Neural cell (in vitro differentiated cells): ENCODE measurements around the gene CHCHD10. TPM values are rescaled to one million over a fixed set of nuclear protein-coding genes. Genes with fewer than 3 reads are reported as not detected.

Experiments used
- H2AFZ ChIP-seq: fragments of 200-600, 300-800 bp; sonication (generic), shearing (Covaris generic); 2 replicates; pipeline ENCODE4 v1.6.0; 2014; ENCODE audit warnings: low read depth, mild to moderate bottlenecking, antibody characterized with exemption, low read length, moderate library complexity
- H3F3A ChIP-seq: fragments of 200-600 bp; shearing (Covaris generic); 2 replicates; pipeline ENCODE4 v1.6.1; 2016; ENCODE audit warnings: mild to moderate bottlenecking, moderate library complexity, mixed read lengths, antibody characterized with exemption, low read length; ENCODE audit not compliant: insufficient read depth, poor library complexity, severe bottlenecking
- H3K27ac ChIP-seq: fragments of 200-600, 300-800 bp; sonication (generic), shearing (Covaris generic); 2 replicates; pipeline ENCODE4 v1.5.1; 2014; ENCODE audit warnings: mild to moderate bottlenecking, low read length, moderate library complexity
- H3K27me3 ChIP-seq: fragments of 300-800, 200-600 bp; sonication (generic), shearing (Covaris generic); 2 replicates; pipeline ENCODE4 v1.6.0; 2014; ENCODE audit warnings: mild to moderate bottlenecking, low read depth, low read length, moderate library complexity; ENCODE audit not compliant: insufficient read depth
- H3K36me3 ChIP-seq: fragments of 300-800, 200-600 bp; sonication (generic), shearing (Covaris generic); 2 replicates; pipeline ENCODE4 v1.5.1; 2014; ENCODE audit warnings: mild to moderate bottlenecking, antibody characterized with exemption, low read length, moderate library complexity; ENCODE audit not compliant: insufficient read depth
- H3K4me2 ChIP-seq: fragments of 300-800, 200-600 bp; sonication (generic), shearing (Covaris generic); 2 replicates; pipeline ENCODE4 v1.6.0; 2014; ENCODE audit warnings: mild to moderate bottlenecking, low read length
- H3K4me3 ChIP-seq: fragments of 300-800, 200-600 bp; sonication (generic), shearing (Covaris generic); 2 replicates; pipeline ENCODE4 v1.5.1; 2014; ENCODE audit warnings: mild to moderate bottlenecking, low read length, moderate library complexity
- H3K79me2 ChIP-seq: fragments of 200-600 bp; shearing (Covaris generic); replicated peaks from 2 replicates; pipeline ENCODE4 v1.6.0; 2014; ENCODE audit warnings: mild to moderate bottlenecking, low read length, moderate library complexity; ENCODE audit not compliant: insufficient read depth
- H3K9ac ChIP-seq: fragments of 300-800, 200-600 bp; sonication (generic), shearing (Covaris generic); 2 replicates; pipeline ENCODE4 v1.6.1; 2016; ENCODE audit warnings: mild to moderate bottlenecking, low read length, mixed read lengths
- H3K9me2 ChIP-seq: fragments of 200-600 bp; shearing (Covaris generic); 2 replicates; pipeline ENCODE4 v1.6.1; 2016; ENCODE audit warnings: mild to moderate bottlenecking, low read length, mixed read lengths; ENCODE audit not compliant: insufficient read depth
- H3K9me3 ChIP-seq: fragments of 200-600, 300-800 bp; sonication (generic), shearing (Covaris generic); 2 replicates; pipeline ENCODE4 v1.6.1; 2016; ENCODE audit warnings: mild to moderate bottlenecking, mixed run types, low read length, moderate library complexity, mixed read lengths
- H4K20me1 ChIP-seq: fragments of 200-600 bp; shearing (Covaris generic); 2 replicates; pipeline ENCODE4 v1.6.1; 2016; ENCODE audit warnings: mild to moderate bottlenecking, mixed run types; ENCODE audit not compliant: insufficient read depth
- EP300 ChIP-seq: fragments of 450-650 bp; conservative IDR thresholded peaks from 2 replicates; pipeline ENCODE4 v1.6.1; 2014; ENCODE audit warnings: antibody characterized with exemption, mild to moderate bottlenecking, moderate library complexity; ENCODE audit not compliant: poor library complexity, severe bottlenecking
- EZH2 ChIP-seq: fragments of 200-600, 300-800 bp; shearing (Covaris generic), sonication (generic); IDR thresholded peaks from 2 replicates; pipeline ENCODE4 v1.6.1; 2014; ENCODE audit warnings: antibody characterized with exemption, low read length, borderline replicate concordance, mild to moderate bottlenecking; ENCODE audit not compliant: insufficient read depth, poor library complexity, severe bottlenecking
- MXI1 ChIP-seq: fragments of 450-650 bp; conservative IDR thresholded peaks from 2 replicates; pipeline ENCODE4 v1.6.1; 2014; ENCODE audit warnings: antibody characterized with exemption, mild to moderate bottlenecking; ENCODE audit not compliant: poor library complexity, severe bottlenecking
- POLR2AphosphoS5 ChIP-seq: IDR thresholded peaks from 2 replicates; pipeline ENCODE4 v1.6.1; 2012
- RAD21 ChIP-seq: fragments of 450-650 bp; conservative IDR thresholded peaks from 2 replicates; pipeline ENCODE4 v1.6.1; 2014; ENCODE audit warnings: antibody characterized with exemption, mild to moderate bottlenecking, moderate library complexity
- SMC3 ChIP-seq: fragments of 450-650 bp; conservative IDR thresholded peaks from 2 replicates; pipeline ENCODE4 v1.6.1; 2014; ENCODE audit warnings: antibody characterized with exemption, mild to moderate bottlenecking, moderate library complexity; ENCODE audit not compliant: poor library complexity
- TAF1 ChIP-seq: IDR thresholded peaks from 2 replicates; pipeline ENCODE4 v1.6.1; 2012; ENCODE audit warnings: low read depth
- polyA plus RNA-seq: library from polyadenylated mRNA; depleted of rRNA; stranded (reverse); fragments of >200 nt; gene quantifications from 2 replicates; pipeline ENCODE4 v1.2.3, GENCODE V29; 2014
- TF ChIP-seq, protein P1 (sequence below): IDR thresholded peaks from 2 replicates; pipeline ENCODE4 v1.6.1; 2012; ENCODE audit warnings: borderline replicate concordance
- TF ChIP-seq, protein P2 (sequence below): fragments of 450-650 bp; IDR thresholded peaks from 2 replicates; pipeline ENCODE4 v1.5.1; 2014; ENCODE audit warnings: antibody characterized with exemption, mild to moderate bottlenecking, moderate library complexity; ENCODE audit not compliant: poor library complexity, severe bottlenecking

The CHCHD10 gene
- polyA plus RNA-seq, 1 donor from 2014 or later: not detected

DNA sequence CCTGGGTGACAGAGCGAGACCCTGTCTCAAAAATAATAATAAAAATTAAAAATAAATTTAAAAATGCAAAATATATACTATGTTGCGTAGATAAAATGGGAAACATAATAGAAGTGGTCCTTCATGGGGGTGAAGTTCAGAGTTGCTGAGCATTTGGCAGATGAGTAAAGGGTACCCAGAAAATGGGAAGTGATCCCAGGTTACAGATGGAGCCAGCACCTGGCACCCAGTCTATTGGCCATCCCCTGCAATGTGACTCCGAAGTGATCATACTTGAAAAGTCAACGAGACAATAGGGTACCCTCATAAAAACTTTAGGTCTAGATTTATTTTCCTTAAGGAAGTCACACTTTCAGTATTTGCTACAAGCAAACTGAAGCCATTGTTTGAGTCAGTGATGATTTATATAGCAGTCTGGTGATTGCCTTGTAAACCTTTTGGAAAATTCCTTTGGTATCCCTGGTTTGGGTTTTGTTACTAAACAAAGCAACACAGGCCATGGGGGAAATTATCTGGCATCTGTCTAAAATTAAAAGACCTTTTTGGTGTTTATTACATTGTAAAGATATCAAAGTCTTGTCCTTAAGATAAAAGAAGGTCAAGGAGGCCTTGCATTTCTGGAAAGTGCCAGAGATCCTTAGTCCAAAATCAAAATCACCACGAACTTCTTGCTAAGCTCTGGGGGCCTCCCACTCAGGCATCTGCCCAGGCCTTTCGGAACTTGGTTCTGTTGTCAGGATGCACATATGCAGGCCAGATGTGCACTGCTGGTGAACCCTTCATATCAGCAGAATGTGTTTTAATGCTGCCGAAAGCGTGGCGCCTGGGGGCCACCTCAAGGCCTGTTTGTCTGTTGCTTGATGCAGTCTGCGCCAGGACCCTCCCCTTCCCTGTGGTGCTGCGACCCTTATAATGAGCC is 23.3 kb upstream of the CHCHD10 start:
- no peaks in the 10 kb centered on the region for H3K27me3 ChIP-seq
- no peaks in the 10 kb centered on the region for H3K9me2 ChIP-seq
- H3K9ac ChIP-seq: no peak overlapping the region
- H3F3A ChIP-seq: no peaks in the 10 kb centered on the region
- H3K79me2 ChIP-seq: peaks cover 47% of the 10 kb centered on the region
- no peak overlapping the region for H3K27ac ChIP-seq
- peaks cover 5% of the 10 kb centered on the region for H4K20me1 ChIP-seq
- TF ChIP-seq MXI1 (no peak), EP300 (no peak), SMC3 (no peak)
- H2AFZ ChIP-seq: no peak overlapping the region
- no peak overlapping the region for H3K4me3 ChIP-seq
- H3K36me3 ChIP-seq: no peaks in the 10 kb centered on the region
- H3K4me2 ChIP-seq: no peak overlapping the region
- no peaks in the 10 kb centered on the region for H3K9me3 ChIP-seq

DNA sequence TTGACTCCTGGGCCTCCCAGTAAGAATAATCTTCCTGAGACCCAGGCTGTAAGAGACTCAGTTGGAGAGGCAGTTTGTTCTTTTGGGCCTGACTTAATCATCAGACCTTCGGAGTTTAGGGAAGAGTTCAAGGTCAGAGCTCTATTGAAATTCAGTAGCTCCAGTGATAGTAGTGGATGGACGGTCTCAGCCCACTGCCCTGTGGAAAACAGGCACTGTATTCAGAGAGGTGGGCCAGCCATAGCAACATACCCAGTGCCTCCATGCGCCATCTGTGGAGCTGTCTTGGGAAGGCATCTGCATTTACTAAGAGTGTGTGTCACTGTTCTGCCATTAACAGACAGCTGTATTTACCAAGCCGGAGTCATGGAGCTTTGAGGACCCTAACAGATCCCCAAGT is 21.9 kb upstream of the CHCHD10 start:
- no peak overlapping the region for H3K27ac ChIP-seq
- H3F3A ChIP-seq: no peaks in the 10 kb centered on the region
- no peak overlapping the region for H3K9ac ChIP-seq
- H3K27me3 ChIP-seq: no peaks in the 10 kb centered on the region
- H3K36me3 ChIP-seq: no peaks in the 10 kb centered on the region
- no peaks in the 10 kb centered on the region for H3K9me2 ChIP-seq
- TF ChIP-seq, protein P1, sequence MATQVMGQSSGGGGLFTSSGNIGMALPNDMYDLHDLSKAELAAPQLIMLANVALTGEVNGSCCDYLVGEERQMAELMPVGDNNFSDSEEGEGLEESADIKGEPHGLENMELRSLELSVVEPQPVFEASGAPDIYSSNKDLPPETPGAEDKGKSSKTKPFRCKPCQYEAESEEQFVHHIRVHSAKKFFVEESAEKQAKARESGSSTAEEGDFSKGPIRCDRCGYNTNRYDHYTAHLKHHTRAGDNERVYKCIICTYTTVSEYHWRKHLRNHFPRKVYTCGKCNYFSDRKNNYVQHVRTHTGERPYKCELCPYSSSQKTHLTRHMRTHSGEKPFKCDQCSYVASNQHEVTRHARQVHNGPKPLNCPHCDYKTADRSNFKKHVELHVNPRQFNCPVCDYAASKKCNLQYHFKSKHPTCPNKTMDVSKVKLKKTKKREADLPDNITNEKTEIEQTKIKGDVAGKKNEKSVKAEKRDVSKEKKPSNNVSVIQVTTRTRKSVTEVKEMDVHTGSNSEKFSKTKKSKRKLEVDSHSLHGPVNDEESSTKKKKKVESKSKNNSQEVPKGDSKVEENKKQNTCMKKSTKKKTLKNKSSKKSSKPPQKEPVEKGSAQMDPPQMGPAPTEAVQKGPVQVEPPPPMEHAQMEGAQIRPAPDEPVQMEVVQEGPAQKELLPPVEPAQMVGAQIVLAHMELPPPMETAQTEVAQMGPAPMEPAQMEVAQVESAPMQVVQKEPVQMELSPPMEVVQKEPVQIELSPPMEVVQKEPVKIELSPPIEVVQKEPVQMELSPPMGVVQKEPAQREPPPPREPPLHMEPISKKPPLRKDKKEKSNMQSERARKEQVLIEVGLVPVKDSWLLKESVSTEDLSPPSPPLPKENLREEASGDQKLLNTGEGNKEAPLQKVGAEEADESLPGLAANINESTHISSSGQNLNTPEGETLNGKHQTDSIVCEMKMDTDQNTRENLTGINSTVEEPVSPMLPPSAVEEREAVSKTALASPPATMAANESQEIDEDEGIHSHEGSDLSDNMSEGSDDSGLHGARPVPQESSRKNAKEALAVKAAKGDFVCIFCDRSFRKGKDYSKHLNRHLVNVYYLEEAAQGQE: no peak
- TF ChIP-seq MXI1: no peak
- TF ChIP-seq POLR2AphosphoS5: no peak
- TF ChIP-seq RAD21: peak; percentile 11
- no peak for TF ChIP-seq TAF1
- TF ChIP-seq, protein P2, sequence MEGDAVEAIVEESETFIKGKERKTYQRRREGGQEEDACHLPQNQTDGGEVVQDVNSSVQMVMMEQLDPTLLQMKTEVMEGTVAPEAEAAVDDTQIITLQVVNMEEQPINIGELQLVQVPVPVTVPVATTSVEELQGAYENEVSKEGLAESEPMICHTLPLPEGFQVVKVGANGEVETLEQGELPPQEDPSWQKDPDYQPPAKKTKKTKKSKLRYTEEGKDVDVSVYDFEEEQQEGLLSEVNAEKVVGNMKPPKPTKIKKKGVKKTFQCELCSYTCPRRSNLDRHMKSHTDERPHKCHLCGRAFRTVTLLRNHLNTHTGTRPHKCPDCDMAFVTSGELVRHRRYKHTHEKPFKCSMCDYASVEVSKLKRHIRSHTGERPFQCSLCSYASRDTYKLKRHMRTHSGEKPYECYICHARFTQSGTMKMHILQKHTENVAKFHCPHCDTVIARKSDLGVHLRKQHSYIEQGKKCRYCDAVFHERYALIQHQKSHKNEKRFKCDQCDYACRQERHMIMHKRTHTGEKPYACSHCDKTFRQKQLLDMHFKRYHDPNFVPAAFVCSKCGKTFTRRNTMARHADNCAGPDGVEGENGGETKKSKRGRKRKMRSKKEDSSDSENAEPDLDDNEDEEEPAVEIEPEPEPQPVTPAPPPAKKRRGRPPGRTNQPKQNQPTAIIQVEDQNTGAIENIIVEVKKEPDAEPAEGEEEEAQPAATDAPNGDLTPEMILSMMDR: peak; percentile 39
- no peak for TF ChIP-seq EZH2
- no peak for TF ChIP-seq EP300
- TF ChIP-seq SMC3: peak; percentile 44
- H3K79me2 ChIP-seq: peaks cover 47% of the 10 kb centered on the region
- H4K20me1 ChIP-seq: peaks cover 5% of the 10 kb centered on the region
- no peaks in the 10 kb centered on the region for H3K9me3 ChIP-seq
- no peak overlapping the region for H3K4me2 ChIP-seq
- peak overlapping the region; percentile 83 for H3K4me3 ChIP-seq
- H2AFZ ChIP-seq: no peak overlapping the region
